HEK293 (cell line): Measurements from ENCODE around the gene NSUN4.
A peak's percentile ranks its signal among the peaks of the same experiment; 100 is the strongest.

Experiments
- BCL11B ChIP-seq: fragments of 450-650 bp; formaldehyde crosslinking; IDR thresholded peaks from 2 replicates; pipeline ENCODE4 v1.5.1; 2016; ENCODE audit warnings: low read depth, missing biosample characterization, missing genetic modification characterization
- GLIS1 ChIP-seq: fragments of 450-650 bp; formaldehyde crosslinking; IDR thresholded peaks from 2 replicates; pipeline ENCODE4 v1.5.1; 2016; ENCODE audit warnings: missing biosample characterization, missing genetic modification characterization
- INSM2 ChIP-seq: fragments of 450-650 bp; formaldehyde crosslinking; IDR thresholded peaks from 2 replicates; pipeline ENCODE4 v1.5.1; 2016; ENCODE audit warnings: missing biosample characterization, missing genetic modification characterization
- PBX3 ChIP-seq: sonication (generic); formaldehyde crosslinking; IDR thresholded peaks from 2 replicates; pipeline ENCODE4 v1.8.1; 2022; ENCODE audit warnings: mild to moderate bottlenecking, moderate library complexity, missing genetic modification reagents
- RBAK ChIP-seq: fragments of 450-650 bp; formaldehyde crosslinking; IDR thresholded peaks from 2 replicates; pipeline ENCODE4 v1.5.1; 2016; ENCODE audit warnings: missing biosample characterization, missing genetic modification characterization
- SCRT2 ChIP-seq: fragments of 450-650 bp; formaldehyde crosslinking; IDR thresholded peaks from 2 replicates; pipeline ENCODE4 v1.5.1; 2016; ENCODE audit warnings: missing biosample characterization, missing genetic modification characterization
- SP2 ChIP-seq: fragments of 450-650 bp; formaldehyde crosslinking; IDR thresholded peaks from 2 replicates; pipeline ENCODE4 v1.5.1; 2016; ENCODE audit warnings: missing biosample characterization, missing genetic modification characterization
- TRIM28 ChIP-seq: IDR thresholded peaks from 2 replicates; pipeline ENCODE4 v1.6.1; 2011; ENCODE audit warnings: low read length, control low read depth, borderline replicate concordance
- ZFHX2 ChIP-seq: fragments of 450-650 bp; formaldehyde crosslinking; conservative IDR thresholded peaks from 2 replicates; pipeline ENCODE4 v1.5.1; 2016; ENCODE audit warnings: missing biosample characterization, missing genetic modification characterization
- ZFP41 ChIP-seq: fragments of 450-650 bp; formaldehyde crosslinking; IDR thresholded peaks from 2 replicates; pipeline ENCODE4 v1.5.1; 2016; ENCODE audit warnings: missing biosample characterization, missing genetic modification characterization, borderline replicate concordance
- ZNF10 ChIP-seq: fragments of 450-650 bp; formaldehyde crosslinking; IDR thresholded peaks from 2 replicates; pipeline ENCODE4 v1.5.1; 2017; ENCODE audit warnings: missing biosample characterization, missing genetic modification characterization
- ZNF157 ChIP-seq: fragments of 450-650 bp; formaldehyde crosslinking; IDR thresholded peaks from 2 replicates; pipeline ENCODE4 v1.5.1; 2016; ENCODE audit warnings: missing biosample characterization, missing genetic modification characterization
- ZNF169 ChIP-seq: fragments of 450-650 bp; formaldehyde crosslinking; IDR thresholded peaks from 2 replicates; pipeline ENCODE4 v1.5.1; 2016; ENCODE audit warnings: missing biosample characterization, missing genetic modification characterization
- ZNF324 ChIP-seq: fragments of 450-650 bp; formaldehyde crosslinking; IDR thresholded peaks from 2 replicates; pipeline ENCODE4 v1.5.1; 2016; ENCODE audit warnings: missing biosample characterization, missing genetic modification characterization
- ZNF341 ChIP-seq: fragments of 450-650 bp; formaldehyde crosslinking; IDR thresholded peaks from 2 replicates; pipeline ENCODE4; 2016; ENCODE audit warnings: low read depth, missing biosample characterization, missing genetic modification characterization
- ZNF362 ChIP-seq: fragments of 450-650 bp; formaldehyde crosslinking; IDR thresholded peaks from 2 replicates; pipeline ENCODE4 v1.5.1; 2016; ENCODE audit warnings: missing biosample characterization, missing genetic modification characterization
- ZNF404 ChIP-seq: fragments of 450-650 bp; formaldehyde crosslinking; IDR thresholded peaks from 2 replicates; pipeline ENCODE4 v1.5.1; 2017; ENCODE audit warnings: missing biosample characterization, missing genetic modification characterization
- ZNF610 ChIP-seq: fragments of 450-650 bp; formaldehyde crosslinking; IDR thresholded peaks from 2 replicates; pipeline ENCODE4 v1.5.1; 2016; ENCODE audit warnings: missing biosample characterization, missing genetic modification characterization, borderline replicate concordance
- ZNF626 ChIP-seq: fragments of 450-650 bp; sonication (Bioruptor Pico); formaldehyde crosslinking; IDR thresholded peaks from 2 replicates; pipeline ENCODE4 v1.5.1; 2018; ENCODE audit warnings: missing biosample characterization, missing genetic modification characterization, inconsistent platforms
- ZNF830 ChIP-seq: fragments of 450-650 bp; IDR thresholded peaks from 2 replicates; pipeline ENCODE4 v1.5.0; 2018; ENCODE audit warnings: missing biosample characterization, missing genetic modification characterization, low read depth, mild to moderate bottlenecking, moderate library complexity
- ZSCAN5A ChIP-seq: fragments of 450-650 bp; formaldehyde crosslinking; IDR thresholded peaks from 2 replicates; pipeline ENCODE4 v1.5.1; 2016; ENCODE audit warnings: missing biosample characterization, missing genetic modification characterization
- TF ChIP-seq, protein P1 (sequence below): fragments of 450-650 bp; formaldehyde crosslinking; conservative IDR thresholded peaks from 2 replicates; pipeline ENCODE4 v1.5.1; 2016; ENCODE audit warnings: low read depth, missing biosample characterization, missing genetic modification characterization
- TF ChIP-seq, protein P2 (sequence below): fragments of 450-650 bp; formaldehyde crosslinking; IDR thresholded peaks from 2 replicates; pipeline ENCODE4 v1.5.1; 2017; ENCODE audit warnings: missing biosample characterization, missing genetic modification characterization
- TF ChIP-seq, protein P3 (sequence below): fragments of 450-650 bp; formaldehyde crosslinking; IDR thresholded peaks from 2 replicates; pipeline ENCODE4 v1.5.1; 2016; ENCODE audit warnings: missing biosample characterization, missing genetic modification characterization, borderline replicate concordance

The NSUN4 gene

GRCh38 chr1:46394108-46394871, 53.7 kb downstream of the NSUN4 start, which contains the start of gene FAAH (continued):
- TF ChIP-seq, protein P1, sequence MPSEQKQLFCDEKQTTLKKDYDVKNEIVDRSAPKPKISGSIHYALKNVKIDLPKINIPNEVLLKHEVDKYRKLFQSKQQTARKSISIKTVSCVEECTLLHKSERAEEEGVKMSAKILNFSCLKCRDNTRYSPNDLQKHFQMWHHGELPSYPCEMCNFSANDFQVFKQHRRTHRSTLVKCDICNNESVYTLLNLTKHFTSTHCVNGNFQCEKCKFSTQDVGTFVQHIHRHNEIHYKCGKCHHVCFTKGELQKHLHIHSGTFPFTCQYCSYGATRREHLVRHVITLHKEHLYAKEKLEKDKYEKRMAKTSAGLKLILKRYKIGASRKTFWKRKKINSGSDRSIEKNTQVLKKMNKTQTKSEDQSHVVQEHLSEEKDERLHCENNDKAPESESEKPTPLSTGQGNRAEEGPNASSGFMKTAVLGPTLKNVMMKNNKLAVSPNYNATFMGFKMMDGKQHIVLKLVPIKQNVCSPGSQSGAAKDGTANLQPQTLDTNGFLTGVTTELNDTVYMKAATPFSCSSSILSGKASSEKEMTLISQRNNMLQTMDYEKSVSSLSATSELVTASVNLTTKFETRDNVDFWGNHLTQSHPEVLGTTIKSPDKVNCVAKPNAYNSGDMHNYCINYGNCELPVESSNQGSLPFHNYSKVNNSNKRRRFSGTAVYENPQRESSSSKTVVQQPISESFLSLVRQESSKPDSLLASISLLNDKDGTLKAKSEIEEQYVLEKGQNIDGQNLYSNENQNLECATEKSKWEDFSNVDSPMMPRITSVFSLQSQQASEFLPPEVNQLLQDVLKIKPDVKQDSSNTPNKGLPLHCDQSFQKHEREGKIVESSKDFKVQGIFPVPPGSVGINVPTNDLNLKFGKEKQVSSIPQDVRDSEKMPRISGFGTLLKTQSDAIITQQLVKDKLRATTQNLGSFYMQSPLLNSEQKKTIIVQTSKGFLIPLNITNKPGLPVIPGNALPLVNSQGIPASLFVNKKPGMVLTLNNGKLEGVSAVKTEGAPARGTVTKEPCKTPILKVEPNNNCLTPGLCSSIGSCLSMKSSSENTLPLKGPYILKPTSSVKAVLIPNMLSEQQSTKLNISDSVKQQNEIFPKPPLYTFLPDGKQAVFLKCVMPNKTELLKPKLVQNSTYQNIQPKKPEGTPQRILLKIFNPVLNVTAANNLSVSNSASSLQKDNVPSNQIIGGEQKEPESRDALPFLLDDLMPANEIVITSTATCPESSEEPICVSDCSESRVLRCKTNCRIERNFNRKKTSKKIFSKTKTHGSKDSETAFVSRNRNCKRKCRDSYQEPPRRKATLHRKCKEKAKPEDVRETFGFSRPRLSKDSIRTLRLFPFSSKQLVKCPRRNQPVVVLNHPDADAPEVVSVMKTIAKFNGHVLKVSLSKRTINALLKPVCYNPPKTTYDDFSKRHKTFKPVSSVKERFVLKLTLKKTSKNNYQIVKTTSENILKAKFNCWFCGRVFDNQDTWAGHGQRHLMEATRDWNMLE (tag by site-specific recombination) = no peak
- no peak for TF ChIP-seq TRIM28
- TF ChIP-seq GLIS1 (tag by site-specific recombination) = peak; percentile 70
- TF ChIP-seq, protein P2, sequence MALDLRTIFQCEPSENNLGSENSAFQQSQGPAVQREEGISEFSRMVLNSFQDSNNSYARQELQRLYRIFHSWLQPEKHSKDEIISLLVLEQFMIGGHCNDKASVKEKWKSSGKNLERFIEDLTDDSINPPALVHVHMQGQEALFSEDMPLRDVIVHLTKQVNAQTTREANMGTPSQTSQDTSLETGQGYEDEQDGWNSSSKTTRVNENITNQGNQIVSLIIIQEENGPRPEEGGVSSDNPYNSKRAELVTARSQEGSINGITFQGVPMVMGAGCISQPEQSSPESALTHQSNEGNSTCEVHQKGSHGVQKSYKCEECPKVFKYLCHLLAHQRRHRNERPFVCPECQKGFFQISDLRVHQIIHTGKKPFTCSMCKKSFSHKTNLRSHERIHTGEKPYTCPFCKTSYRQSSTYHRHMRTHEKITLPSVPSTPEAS (tag by site-specific recombination) = no peak
- TF ChIP-seq ZNF610 = no peak
- no peak for TF ChIP-seq ZNF157 (tag by site-specific recombination)
- no peak for TF ChIP-seq ZNF404 (tag by site-specific recombination)
- TF ChIP-seq ZFP41 = no peak
- TF ChIP-seq ZNF830 (tag by site-specific recombination) = no peak
- TF ChIP-seq INSM2 (tag by site-specific recombination) = peak; percentile 33
- TF ChIP-seq PBX3 (CRISPR knock-in tag) = no peak
- TF ChIP-seq, protein P3, sequence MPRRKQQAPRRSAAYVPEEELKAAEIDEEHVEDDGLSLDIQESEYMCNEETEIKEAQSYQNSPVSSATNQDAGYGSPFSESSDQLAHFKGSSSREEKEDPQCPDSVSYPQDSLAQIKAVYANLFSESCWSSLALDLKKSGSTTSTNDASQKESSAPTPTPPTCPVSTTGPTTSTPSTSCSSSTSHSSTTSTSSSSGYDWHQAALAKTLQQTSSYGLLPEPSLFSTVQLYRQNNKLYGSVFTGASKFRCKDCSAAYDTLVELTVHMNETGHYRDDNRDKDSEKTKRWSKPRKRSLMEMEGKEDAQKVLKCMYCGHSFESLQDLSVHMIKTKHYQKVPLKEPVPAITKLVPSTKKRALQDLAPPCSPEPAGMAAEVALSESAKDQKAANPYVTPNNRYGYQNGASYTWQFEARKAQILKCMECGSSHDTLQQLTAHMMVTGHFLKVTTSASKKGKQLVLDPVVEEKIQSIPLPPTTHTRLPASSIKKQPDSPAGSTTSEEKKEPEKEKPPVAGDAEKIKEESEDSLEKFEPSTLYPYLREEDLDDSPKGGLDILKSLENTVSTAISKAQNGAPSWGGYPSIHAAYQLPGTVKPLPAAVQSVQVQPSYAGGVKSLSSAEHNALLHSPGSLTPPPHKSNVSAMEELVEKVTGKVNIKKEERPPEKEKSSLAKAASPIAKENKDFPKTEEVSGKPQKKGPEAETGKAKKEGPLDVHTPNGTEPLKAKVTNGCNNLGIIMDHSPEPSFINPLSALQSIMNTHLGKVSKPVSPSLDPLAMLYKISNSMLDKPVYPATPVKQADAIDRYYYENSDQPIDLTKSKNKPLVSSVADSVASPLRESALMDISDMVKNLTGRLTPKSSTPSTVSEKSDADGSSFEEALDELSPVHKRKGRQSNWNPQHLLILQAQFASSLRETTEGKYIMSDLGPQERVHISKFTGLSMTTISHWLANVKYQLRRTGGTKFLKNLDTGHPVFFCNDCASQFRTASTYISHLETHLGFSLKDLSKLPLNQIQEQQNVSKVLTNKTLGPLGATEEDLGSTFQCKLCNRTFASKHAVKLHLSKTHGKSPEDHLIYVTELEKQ (tag by site-specific recombination) = no peak
- TF ChIP-seq ZNF10 (tag by site-specific recombination) = peak; percentile 64
- no peak; the same call in none of the 2 replicates for TF ChIP-seq ZNF341 (tag by site-specific recombination)
- peak; percentile 50; the same call in 1 of the 2 replicates for TF ChIP-seq SCRT2 (tag by site-specific recombination)
- TF ChIP-seq ZNF324 (tag by site-specific recombination) = 0 out of 2 replicates have a peak, but pooled peaks have one; percentile 72
- TF ChIP-seq BCL11B (tag by site-specific recombination) = no peak; the same call in 1 of the 2 replicates
- TF ChIP-seq ZNF169 (tag by site-specific recombination) = no peak
- TF ChIP-seq ZSCAN5A (tag by site-specific recombination) = peak; percentile 82; the same call in 1 of the 2 replicates
- TF ChIP-seq SP2 (tag by site-specific recombination) = peak; percentile 57
- TF ChIP-seq RBAK (tag by site-specific recombination) = no peak
- TF ChIP-seq ZNF626 = no peak; the same call in 1 of the 2 replicates
- no peak for TF ChIP-seq ZNF362 (tag by site-specific recombination)
- TF ChIP-seq ZFHX2 (tag by site-specific recombination) = peak; percentile 94
